ENCODE data around the gene SUGCT.

SUGCT gene

GRCh38 chr7:40331915-40332314 lies 197.1 kb downstream of the SUGCT start:
- no peaks in the 10 kb centered on the region for H3K27me3 ChIP-seq (ENCODE audit: insufficient read depth, poor library complexity, severe bottlenecking)
- no peak overlapping the region for H3K27ac ChIP-seq (replicated peaks)
- no peak overlapping the region for H3K4me3 ChIP-seq (replicated peaks; ENCODE audit: insufficient read depth, low read length)
- no peak for DNase-seq (ENCODE audit: low read depth in 1 of 2, low spot score in 1 of 2)
- TF ChIP-seq GABPA (IDR thresholded peaks at IDR 0.05; ENCODE audit: low read depth) (no peak), REST (IDR thresholded peaks at IDR 0.05; ENCODE audit: insufficient replicate concordance, low read depth) (no peak), POLR2AphosphoS5 (IDR thresholded peaks at IDR 0.05; ENCODE audit: low read depth) (no peak), SPI1 (IDR thresholded peaks at IDR 0.05; ENCODE audit: borderline replicate concordance, low read depth) (no peak)
- TF ChIP-seq, protein P1, sequence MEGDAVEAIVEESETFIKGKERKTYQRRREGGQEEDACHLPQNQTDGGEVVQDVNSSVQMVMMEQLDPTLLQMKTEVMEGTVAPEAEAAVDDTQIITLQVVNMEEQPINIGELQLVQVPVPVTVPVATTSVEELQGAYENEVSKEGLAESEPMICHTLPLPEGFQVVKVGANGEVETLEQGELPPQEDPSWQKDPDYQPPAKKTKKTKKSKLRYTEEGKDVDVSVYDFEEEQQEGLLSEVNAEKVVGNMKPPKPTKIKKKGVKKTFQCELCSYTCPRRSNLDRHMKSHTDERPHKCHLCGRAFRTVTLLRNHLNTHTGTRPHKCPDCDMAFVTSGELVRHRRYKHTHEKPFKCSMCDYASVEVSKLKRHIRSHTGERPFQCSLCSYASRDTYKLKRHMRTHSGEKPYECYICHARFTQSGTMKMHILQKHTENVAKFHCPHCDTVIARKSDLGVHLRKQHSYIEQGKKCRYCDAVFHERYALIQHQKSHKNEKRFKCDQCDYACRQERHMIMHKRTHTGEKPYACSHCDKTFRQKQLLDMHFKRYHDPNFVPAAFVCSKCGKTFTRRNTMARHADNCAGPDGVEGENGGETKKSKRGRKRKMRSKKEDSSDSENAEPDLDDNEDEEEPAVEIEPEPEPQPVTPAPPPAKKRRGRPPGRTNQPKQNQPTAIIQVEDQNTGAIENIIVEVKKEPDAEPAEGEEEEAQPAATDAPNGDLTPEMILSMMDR (IDR thresholded peaks at IDR 0.05; ENCODE audit: insufficient read depth, low read length) = no peak

GRCh38 chr7:40332516-40332915 lies 197.7 kb downstream of the SUGCT start:
- H3K27me3 ChIP-seq (ENCODE audit: insufficient read depth, poor library complexity, severe bottlenecking) = no peaks in the 10 kb centered on the region
- TF ChIP-seq GABPA (IDR thresholded peaks at IDR 0.05; ENCODE audit: low read depth) (no peak), POLR2AphosphoS5 (IDR thresholded peaks at IDR 0.05; ENCODE audit: low read depth) (no peak), REST (IDR thresholded peaks at IDR 0.05; ENCODE audit: insufficient replicate concordance, low read depth) (no peak), SPI1 (IDR thresholded peaks at IDR 0.05; ENCODE audit: borderline replicate concordance, low read depth) (no peak)
- TF ChIP-seq, protein P1 (IDR thresholded peaks at IDR 0.05; ENCODE audit: insufficient read depth, low read length) = no peak
- H3K27ac ChIP-seq (replicated peaks) = no peak overlapping the region
- DNase-seq (ENCODE audit: low read depth in 1 of 2, low spot score in 1 of 2) = no peak
- H3K4me3 ChIP-seq (replicated peaks; ENCODE audit: insufficient read depth, low read length) = no peak overlapping the region

GRCh38 chr7:40341836-40342235 lies 207.0 kb downstream of the SUGCT start:
- Histone ChIP-seq H3K4me3 (replicated peaks; ENCODE audit: insufficient read depth, low read length) (no peak overlapping the region), H3K27ac (replicated peaks) (no peak overlapping the region), H3K27me3 (ENCODE audit: insufficient read depth, poor library complexity, severe bottlenecking) (no peaks in the 10 kb centered on the region)
- no peak for DNase-seq (ENCODE audit: low read depth in 1 of 2, low spot score in 1 of 2)
- TF ChIP-seq SPI1 (IDR thresholded peaks at IDR 0.05; ENCODE audit: borderline replicate concordance, low read depth) (no peak), REST (IDR thresholded peaks at IDR 0.05; ENCODE audit: insufficient replicate concordance, low read depth) (no peak), POLR2AphosphoS5 (IDR thresholded peaks at IDR 0.05; ENCODE audit: low read depth) (no peak), GABPA (IDR thresholded peaks at IDR 0.05; ENCODE audit: low read depth) (no peak)
- TF ChIP-seq, protein P1 (IDR thresholded peaks at IDR 0.05; ENCODE audit: insufficient read depth, low read length) = no peak
